GM12891 (cell line): ENCODE measurements around the gene ZNF334.

ENCODE experiments used
- POLR2AphosphoS5 ChIP-seq: IDR thresholded peaks from 2 replicates; pipeline ENCODE4 v1.6.1; 2011; ENCODE audit warnings: low read depth, low read length, control low read depth
- TAF1 ChIP-seq: IDR thresholded peaks from 2 replicates; pipeline ENCODE4 v1.6.1; 2011; ENCODE audit warnings: low read depth, low read length, control low read depth

DNA sequence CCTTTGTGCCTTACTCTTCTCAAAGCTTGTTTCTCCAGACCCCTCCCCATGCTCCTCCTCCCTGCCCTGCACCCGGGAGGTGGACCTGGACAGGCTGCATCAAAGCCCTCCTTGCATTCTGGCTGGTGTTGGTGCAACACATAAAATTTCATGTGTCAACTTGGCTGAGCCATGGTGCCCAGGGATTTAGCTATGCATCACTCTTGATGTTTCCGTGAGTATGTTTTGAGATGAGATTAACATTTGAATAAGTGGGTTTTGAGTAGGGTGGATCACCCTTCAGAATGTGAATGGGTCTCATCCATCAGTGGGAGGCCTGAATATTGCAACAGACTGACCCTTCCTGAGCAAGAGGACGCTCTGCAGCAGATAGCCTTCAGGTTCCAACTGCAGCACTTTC is 41.5 kb upstream of the ZNF334 start:
- TF ChIP-seq TAF1: no peak
- no peak for TF ChIP-seq POLR2AphosphoS5
